Cerebellar nuclear complex (tissue), 1 donor: Measurements from ENCODE around the gene SAC3D1.
A peak's percentile ranks its signal among the peaks of the same experiment; 100 is the strongest.
"Not testable (repeated sequence)": the region's sequence is repeated elsewhere in the genome, so short reads cannot be mapped to it uniquely, and the experiment has no call there.

ENCODE experiments used
- DNase-seq, 2 experiments: peaks; one replicate each; lab custom pipeline; 2025; lab: John Stamatoyannopoulos, UW

The SAC3D1 gene

DNA sequence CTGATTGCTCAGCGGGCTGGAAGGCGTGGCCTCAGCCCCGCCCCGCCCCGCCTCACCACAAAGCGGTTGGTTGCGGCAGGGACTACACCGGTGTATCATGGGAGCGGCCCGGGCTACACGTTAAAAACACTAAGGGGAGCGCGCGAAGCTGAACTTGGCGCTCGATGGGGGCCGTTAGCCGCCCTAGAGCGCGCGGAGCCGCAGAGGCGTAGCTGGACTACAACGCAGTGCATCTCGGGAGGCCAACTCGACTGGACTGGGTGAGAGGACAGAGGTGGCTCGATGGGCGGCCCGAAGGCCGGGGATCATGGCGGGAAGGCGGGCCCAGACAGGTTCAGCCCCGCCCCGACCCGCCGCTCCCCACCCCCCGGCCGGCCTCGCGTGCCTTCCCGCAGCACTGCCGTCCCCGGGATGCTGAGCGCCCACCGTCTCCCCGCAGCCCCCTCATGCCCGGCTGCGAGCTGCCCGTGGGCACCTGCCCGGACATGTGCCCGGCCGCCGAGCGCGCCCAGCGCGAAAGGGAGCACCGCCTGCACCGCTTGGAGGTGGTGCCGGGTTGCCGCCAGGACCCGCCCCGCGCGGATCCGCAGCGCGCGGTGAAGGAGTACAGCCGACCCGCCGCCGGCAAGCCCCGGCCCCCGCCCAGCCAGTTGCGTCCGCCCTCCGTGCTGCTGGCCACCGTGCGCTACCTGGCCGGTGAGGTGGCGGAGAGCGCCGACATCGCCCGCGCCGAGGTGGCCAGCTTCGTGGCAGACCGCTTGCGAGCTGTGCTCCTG is at the start of gene SAC3D1:
SAC3D1 (plus strand) TSS at position 364 of the 776 bp plus-strand sequence; CDS start at position 447, 83 bp downstream.
- DNase-seq, result peak; percentile 40 to 71

GRCh38 chr11:64994318-64994717 is 46.7 kb upstream of the SAC3D1 start:
- DNase-seq, result no peak

DNA sequence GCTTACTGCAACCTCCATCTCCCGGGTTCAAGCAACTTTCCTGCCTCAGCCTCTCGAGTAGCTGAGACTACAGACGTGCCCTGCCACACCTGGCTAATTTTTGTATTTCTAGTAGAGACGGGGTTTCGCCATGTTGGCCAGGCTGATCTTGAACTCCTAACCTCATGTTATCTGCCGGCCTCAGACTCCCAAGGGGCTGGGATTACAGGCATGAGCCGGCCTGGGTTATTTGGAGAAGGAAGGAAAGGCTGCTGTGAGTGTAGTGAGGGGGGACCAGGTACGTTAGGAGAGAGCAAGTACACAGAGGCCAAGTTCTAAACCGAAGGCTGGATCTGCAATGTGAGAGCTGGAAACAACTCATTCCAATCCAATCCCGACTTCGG is 44.7 kb upstream of the SAC3D1 start:
- no peak for DNase-seq

DNA sequence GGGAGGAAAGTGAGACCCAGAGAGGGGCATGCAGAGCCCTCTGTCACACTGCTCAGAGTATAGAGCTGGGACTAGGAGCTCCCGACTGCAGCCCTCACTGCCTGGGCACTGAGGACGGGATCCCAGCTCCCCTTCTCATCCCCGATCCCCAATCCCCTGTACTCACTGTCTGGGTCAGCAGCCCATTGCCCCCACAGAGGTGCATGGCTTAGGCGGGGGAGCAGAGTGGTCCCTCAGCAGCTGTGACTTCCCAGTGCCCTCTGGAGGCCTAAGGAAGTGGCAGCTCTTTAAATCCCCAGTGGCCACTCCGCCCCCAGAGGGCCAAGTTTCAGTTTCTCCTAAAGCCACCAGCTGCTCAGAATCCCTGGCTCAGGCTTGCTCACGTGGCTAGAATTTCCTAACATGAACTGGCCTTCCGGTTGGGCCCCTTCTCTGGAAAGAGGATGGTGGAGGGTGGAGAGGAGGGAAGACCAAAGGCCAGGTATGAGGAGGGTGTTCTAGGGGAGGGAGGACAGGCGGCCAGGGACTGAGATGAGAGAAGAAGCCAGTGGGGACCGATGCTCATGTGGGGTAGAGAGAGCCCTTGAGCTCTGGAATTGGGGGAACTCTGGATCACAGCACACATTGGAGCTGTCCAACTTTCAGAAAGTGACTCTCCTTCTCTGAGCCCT is 44.2 kb upstream of the SAC3D1 start, which contains the start of gene BATF2:
BATF2 (minus strand) TSS at position 262 of the 671 bp plus-strand sequence; CDS start at position 205, 57 bp downstream.
- no peak for DNase-seq

- no peak for DNase-seq
Observed at GRCh38 chr11:64998141-64998540, 42.9 kb upstream of the SAC3D1 start.

DNA sequence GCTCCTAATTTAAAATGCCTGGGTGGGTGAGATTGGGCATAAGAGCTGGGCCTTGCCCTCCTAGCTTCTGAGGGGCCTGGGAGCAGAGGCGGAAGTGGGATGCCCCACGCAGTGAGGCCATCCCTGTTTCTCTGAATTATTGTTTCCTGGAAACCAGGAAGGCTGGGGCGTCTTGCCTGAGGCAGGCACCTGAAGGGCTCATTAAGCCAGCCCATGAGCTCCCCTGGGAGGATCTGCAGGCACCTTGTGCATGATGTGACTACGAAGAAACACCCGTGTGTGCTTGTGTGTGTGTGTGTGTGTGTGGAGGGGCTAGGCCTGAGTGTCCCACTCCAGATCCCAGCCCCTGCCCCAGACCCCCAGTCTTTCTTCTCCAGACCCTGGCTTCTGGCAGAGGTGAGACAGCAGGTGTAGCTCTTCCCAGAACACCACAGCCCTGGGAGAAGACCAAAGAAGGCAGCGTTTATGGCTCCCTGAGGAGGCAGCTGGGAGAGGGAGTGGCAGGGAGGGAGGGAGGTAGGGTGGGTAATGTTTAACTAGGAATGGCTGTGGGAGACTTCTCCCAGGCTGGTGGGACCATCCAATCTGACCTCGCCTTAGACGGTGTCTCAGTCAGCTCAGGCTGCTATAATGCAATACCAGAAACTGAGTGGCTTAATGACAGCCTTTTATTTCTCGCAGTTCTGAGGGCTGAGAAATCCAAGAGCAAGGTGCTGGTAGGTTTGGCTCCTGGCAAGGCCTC is 42.1 kb upstream of the SAC3D1 start:
- DNase-seq, result no peak

DNA sequence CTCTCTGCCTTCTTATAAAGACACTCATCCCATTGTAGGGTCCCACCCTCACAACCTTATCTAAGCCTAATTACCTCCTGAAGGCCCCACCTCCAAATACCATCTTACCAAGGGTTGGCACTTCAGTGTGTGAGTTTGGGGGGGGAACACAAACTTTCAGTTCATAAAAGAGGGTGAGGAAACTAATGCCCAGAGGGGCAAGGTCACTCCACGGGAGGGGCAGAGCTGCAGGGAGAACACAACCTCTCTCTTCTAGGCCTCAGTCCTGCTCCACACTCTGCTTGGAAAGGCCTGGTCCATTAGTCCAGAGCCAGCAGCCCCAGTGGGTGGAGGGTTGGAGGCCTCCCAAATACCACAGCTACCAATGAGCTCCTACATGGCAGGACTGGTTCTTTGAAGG is 41.5 kb upstream of the SAC3D1 start:
- DNase-seq, result no peak

- DNase-seq, result no peak
Observed at GRCh38 chr11:65002706-65003105, 38.3 kb upstream of the SAC3D1 start.

DNA sequence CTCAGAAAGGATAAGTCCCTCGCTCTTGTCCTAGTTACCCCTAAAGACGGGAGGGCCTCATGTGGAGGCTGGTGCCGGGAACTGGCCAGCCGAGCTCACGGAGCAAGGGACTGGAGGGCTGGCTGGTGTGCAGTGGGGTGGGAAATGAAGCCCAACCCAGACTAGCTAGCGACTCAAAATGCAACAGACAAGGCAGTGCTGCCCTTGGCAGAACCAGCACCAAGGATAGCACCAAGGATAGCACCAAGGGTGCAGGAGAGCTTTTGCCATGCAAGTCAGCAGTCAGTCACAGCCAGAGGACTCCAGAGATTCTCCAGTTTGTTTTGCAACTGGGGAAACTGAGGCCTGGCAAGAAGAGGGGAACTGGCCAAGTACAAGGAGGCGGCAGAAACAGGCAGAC is 37.7 kb upstream of the SAC3D1 start:
- no peak for DNase-seq

DNA sequence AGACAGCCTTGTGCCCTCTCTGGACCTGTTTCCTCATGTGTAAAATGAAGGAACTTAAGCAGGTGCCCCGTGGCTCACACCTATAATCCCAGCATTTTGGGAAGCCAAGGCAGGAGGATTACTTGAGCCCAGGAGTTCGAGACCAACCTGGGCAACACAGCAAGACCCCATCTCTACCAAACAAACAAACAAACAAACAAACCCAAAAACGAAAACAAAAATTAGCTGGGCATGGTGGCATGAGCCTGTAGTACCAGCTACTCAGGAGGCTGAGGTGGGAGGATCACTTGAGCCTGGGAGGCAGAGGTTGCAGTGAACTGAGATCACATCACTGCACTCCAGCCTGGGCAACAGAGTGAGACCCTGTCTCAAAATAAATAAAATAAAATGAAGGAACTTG is 37.0 kb upstream of the SAC3D1 start:
- not testable (repeated sequence) for DNase-seq

DNA sequence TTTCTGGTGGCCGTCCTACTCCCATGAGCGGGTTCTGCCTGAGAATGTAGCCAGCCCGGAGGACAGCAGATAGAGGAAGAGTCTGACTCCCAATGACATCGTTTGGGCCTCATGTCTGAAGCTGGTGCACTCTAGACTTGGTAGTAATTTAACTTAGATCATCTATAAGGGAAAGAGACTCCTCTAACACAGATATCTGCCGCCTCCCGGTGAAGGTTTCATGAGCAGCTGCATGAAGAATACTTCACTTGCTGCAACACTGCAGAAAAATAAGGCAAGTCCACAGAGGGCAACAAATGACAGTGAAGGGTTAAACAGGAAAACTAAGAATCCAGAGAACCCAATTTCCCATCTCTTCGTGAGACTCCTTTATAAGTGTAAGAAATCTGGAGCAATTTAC is 33.0 kb upstream of the SAC3D1 start:
- no peak for DNase-seq

GRCh38 chr11:65008873-65009272 is 32.1 kb upstream of the SAC3D1 start:
- DNase-seq, result no peak

- DNase-seq, result peak in 1 of 2 experiments; percentile 30
Observed at GRCh38 chr11:65013130-65013887, 27.7 kb upstream of the SAC3D1 start.

- peak in 1 of 2 experiments; percentile 42 for DNase-seq
Observed at GRCh38 chr11:65013888-65014725, 26.9 kb upstream of the SAC3D1 start, which contains the start of gene ARL2. TSS of gene ARL2 (plus strand) at chr11:65014160. CDS start at chr11:65014208, 48 bp downstream.

GRCh38 chr11:65014726-65015227 is 26.2 kb upstream of the SAC3D1 start:
- DNase-seq, result no peak

DNA sequence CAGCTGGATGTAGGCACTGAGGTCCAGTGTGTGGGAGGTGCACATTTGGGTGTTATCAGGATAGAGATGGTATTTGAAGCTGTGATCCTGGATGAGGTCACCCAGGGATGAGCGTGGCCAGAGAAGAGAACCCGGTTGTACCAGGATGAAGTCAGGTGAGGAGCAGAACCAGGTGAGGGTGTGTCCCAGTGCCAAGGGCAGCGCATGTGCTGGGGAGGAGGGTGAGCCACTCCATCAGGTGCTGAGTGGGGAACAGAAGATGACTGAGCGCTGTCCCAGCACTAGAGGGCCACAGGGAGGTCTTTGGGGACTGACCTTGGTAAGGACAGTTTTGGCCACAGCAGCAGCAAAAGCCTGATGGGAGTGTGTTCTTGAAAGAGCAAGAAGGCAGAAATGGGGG is 24.3 kb upstream of the SAC3D1 start:
- no peak for DNase-seq

DNA sequence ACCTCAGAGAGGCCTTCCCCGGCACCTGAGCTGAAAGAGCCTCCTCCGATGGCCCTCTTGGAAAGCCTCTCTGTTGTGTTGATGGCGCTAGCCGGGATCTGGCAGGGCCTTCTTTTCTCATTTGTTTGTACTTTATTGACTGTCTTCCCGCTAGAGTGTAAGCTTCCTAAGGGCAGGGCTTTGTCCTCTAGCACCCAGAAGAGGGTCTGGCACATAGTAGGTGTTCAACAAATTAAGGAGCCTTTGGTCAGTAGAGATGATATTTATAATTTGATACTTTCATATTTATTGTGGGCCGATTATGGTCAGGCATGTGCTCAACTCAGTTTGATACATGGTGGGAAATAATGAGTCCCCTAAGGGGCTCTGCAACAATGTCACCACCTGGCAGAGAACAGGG is 23.1 kb upstream of the SAC3D1 start:
- no peak for DNase-seq

DNA sequence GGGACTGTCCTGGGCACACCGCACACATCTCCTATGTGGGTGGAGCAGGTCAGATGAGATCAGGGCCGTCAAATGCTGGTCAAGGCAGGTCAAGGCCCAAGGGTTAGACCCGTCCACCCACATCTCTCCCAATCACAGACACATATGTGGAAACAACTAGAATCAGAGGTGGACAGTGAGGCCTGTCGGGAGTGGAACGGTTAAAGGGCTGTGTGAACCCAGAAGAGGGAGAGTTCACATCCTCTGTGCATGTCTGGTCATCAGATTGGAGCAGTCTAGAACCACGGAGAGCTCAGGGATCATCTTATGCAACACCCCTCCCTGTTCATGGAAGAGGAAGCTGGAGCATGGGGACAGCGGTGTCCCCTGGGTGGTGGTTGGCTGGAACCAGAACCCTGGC is 21.2 kb upstream of the SAC3D1 start:
- DNase-seq, result no peak

DNA sequence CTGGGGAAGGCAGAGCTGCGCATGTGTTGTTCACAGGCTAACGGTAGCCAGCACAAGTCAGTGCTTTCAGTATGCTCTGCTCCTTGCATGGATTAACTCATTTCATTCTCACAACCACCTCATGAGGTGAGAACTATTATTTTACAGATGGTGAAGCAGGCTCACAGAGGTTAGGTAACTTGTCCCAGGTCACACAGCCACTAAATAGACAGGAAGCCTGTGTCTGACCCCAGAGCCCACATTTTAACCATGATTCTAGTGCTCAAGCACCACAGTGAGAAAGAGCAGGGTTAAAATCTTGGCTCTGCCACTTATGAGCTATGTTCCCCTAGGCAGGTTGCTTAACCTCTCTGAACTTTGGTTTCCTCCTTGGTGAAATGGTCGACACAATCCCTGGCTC is 20.0 kb upstream of the SAC3D1 start:
- no peak for DNase-seq

- DNase-seq, result no peak
Observed at GRCh38 chr11:65021509-65021908, 19.5 kb upstream of the SAC3D1 start.

DNA sequence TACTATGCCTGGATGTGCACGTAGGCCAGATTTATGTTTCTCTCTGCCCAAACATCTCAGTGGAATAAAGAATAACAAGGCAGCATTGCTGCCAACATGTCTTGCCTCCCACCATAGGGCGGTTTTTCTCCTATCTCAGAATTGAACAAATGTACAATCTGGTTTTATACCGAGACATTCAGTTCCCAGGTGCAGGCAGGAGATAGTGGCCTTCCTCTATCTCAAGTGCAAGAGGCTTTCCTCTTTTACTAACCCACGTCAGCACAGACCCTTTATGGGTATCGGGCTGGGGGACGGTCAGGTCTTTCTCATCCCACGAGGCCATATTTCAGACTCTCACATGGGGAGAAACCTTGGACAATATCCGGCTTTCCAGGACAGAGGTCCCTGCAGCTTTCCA is 17.5 kb upstream of the SAC3D1 start:
- DNase-seq, result not testable (repeated sequence)
